HuH-7 (cell line): ENCODE measurements around the gene YIPF2.
"Not testable (repeated sequence)": the region's sequence is repeated elsewhere in the genome, so short reads cannot be mapped to it uniquely, and the experiment has no call there.

Source experiments
- DNase-seq: peaks from one replicate; pipeline ENCODE4 v3.0.0; 2011; ENCODE audit warnings: low spot score

The YIPF2 gene

GRCh38 chr19:10928563-10929401 is at the start of gene YIPF2, which contains the start of gene TIMM29:
Gene YIPF2, minus strand, starts transcription at chr19:10928639. Its CDS starts 229 bp downstream, at chr19:10928410.
Gene TIMM29, plus strand, starts transcription at chr19:10928811. Its CDS starts 12 bp downstream, at chr19:10928823.
- peak; percentile 95 for DNase-seq

- no peak for DNase-seq
These were observed 49.3 kb upstream of the YIPF2 start for GRCh38 chr19:10977742-10978092.

- DNase-seq: no peak
These were observed 47.9 kb upstream of the YIPF2 start for GRCh38 chr19:10976131-10976892.

GRCh38 chr19:10975374-10976130 is 47.1 kb upstream of the YIPF2 start:
- DNase-seq: no peak

- DNase-seq: no peak
These were observed 42.8 kb upstream of the YIPF2 start for GRCh38 chr19:10971107-10971726.

- no peak for DNase-seq
These were observed 40.2 kb upstream of the YIPF2 start for GRCh38 chr19:10968527-10969135.

- DNase-seq: no peak
These were observed 38.4 kb upstream of the YIPF2 start for GRCh38 chr19:10966809-10967208.

GRCh38 chr19:10965398-10965797 is 37.0 kb upstream of the YIPF2 start:
- no peak for DNase-seq

- no peak for DNase-seq
These were observed 36.5 kb upstream of the YIPF2 start for GRCh38 chr19:10964903-10965302.

GRCh38 chr19:10963865-10964264 is 35.4 kb upstream of the YIPF2 start:
- DNase-seq: no peak

GRCh38 chr19:10962863-10963262 is 34.4 kb upstream of the YIPF2 start:
- no peak for DNase-seq

- DNase-seq: no peak
These were observed 32.8 kb upstream of the YIPF2 start for GRCh38 chr19:10961073-10961860.

GRCh38 chr19:10960314-10961072 is 32.1 kb upstream of the YIPF2 start, which contains the start of gene SMARCA4:
Gene SMARCA4, plus strand, starts transcription at chr19:10961030. Its CDS starts 23,122 bp downstream, at chr19:10984152.
- DNase-seq: peak; percentile 95

- not testable (repeated sequence) for DNase-seq
These were observed 31.0 kb upstream of the YIPF2 start for GRCh38 chr19:10959277-10959968.

- DNase-seq: no peak
These were observed 24.4 kb upstream of the YIPF2 start for GRCh38 chr19:10952809-10953208.

GRCh38 chr19:10946958-10947657 is 18.7 kb upstream of the YIPF2 start:
- no peak for DNase-seq

- no peak for DNase-seq
These were observed 16.8 kb upstream of the YIPF2 start for GRCh38 chr19:10945264-10945663.

GRCh38 chr19:10943412-10943811 is 15.0 kb upstream of the YIPF2 start:
- DNase-seq: not testable (repeated sequence)

GRCh38 chr19:10941649-10942048 is 13.2 kb upstream of the YIPF2 start:
- DNase-seq: not testable (repeated sequence)
